GM23338 (cell line): ENCODE data around the gene MXRA7.

ENCODE experiments used
- CREB1 ChIP-seq: fragments of 250-450 bp; sonication (Bioruptor Pico); IDR thresholded peaks from 2 replicates; pipeline ENCODE4 v1.5.0; 2020; ENCODE audit warnings: low read depth, mild to moderate bottlenecking, moderate library complexity
- CTCF ChIP-seq, 2 experiments: fragments of 200-600 bp in 1 of 2; sonication (generic) in 1 of 2; conservative IDR thresholded peaks; 2 replicates each; pipeline versions ENCODE4 v1.5.1 to v1.6.1; 2016 to 2017; ENCODE audit warnings: antibody characterized with exemption in 2 of 2, low read depth in 2 of 2, mild to moderate bottlenecking in 2 of 2, moderate library complexity in 1 of 2
- ETS1 ChIP-seq: IDR thresholded peaks from 2 replicates; pipeline ENCODE4 v1.6.1; 2016; ENCODE audit warnings: antibody characterized with exemption
- EZH2 ChIP-seq: fragments of 200-600 bp; sonication (generic); IDR thresholded peaks from one replicate; pipeline ENCODE4 v1.8.0; 2017; ENCODE audit warnings: antibody characterized with exemption, mild to moderate bottlenecking, low read depth; ENCODE audit not compliant: unreplicated experiment
- EZH2phosphoT487 ChIP-seq: fragments of 200-600 bp; sonication (generic); IDR thresholded peaks from one replicate; pipeline ENCODE4 v1.8.1; 2018; ENCODE audit warnings: antibody characterized with exemption; ENCODE audit not compliant: unreplicated experiment
- JUNB ChIP-seq: IDR thresholded peaks from one replicate; pipeline ENCODE4 v1.6.1; 2016; ENCODE audit warnings: antibody characterized with exemption; ENCODE audit not compliant: unreplicated experiment
- POLR2AphosphoS5 ChIP-seq: IDR thresholded peaks from 2 replicates; pipeline ENCODE4 v1.6.1; 2016; ENCODE audit warnings: antibody characterized with exemption, low read depth
- REST ChIP-seq: IDR thresholded peaks from one replicate; pipeline ENCODE4 v1.6.1; 2018; ENCODE audit warnings: antibody characterized with exemption; ENCODE audit not compliant: unreplicated experiment
- STAT1 ChIP-seq: IDR thresholded peaks from one replicate; pipeline ENCODE4 v1.6.1; 2016; ENCODE audit warnings: antibody characterized with exemption; ENCODE audit not compliant: unreplicated experiment
- ZNF114 ChIP-seq: fragments of 250-450 bp; sonication (Bioruptor Pico); IDR thresholded peaks from 2 replicates; pipeline ENCODE4 v1.5.0; 2020; ENCODE audit warnings: mild to moderate bottlenecking, moderate library complexity
- ZNF331 ChIP-seq: fragments of 250-450 bp; sonication (Bioruptor Pico); IDR thresholded peaks from 2 replicates; pipeline ENCODE4 v1.5.0; 2020; ENCODE audit warnings: low read depth, mild to moderate bottlenecking, moderate library complexity

- no peak for TF ChIP-seq CTCF (conservative IDR thresholded peaks at IDR 0.05; ENCODE audit: low read depth in 2 of 2)
- TF ChIP-seq POLR2AphosphoS5: no peak
- TF ChIP-seq REST: no peak
- TF ChIP-seq EZH2phosphoT487: no peak
- no peak for TF ChIP-seq CREB1
- no peak for TF ChIP-seq JUNB
- TF ChIP-seq EZH2: no peak
- TF ChIP-seq ZNF331 (CRISPR knock-in tag): no peak
- TF ChIP-seq STAT1: no peak
- TF ChIP-seq ETS1: no peak
- TF ChIP-seq ZNF114 (CRISPR knock-in tag): no peak
Measured at GRCh38 chr17:76748657-76749056, 37.9 kb upstream of the MXRA7 start.
